GM23338 (cell line): ENCODE results near the gene MMAB. TPM values are rescaled to one million over a fixed set of nuclear protein-coding genes. Genes with fewer than 3 reads are reported as not detected.

Source experiments
- ATAC-seq: fragments of 200-7000 bp; cut with Tn5 transposase; 3 replicates; pipeline ENCODE4 v1.9.1; 2020
- DNase-seq: peaks from one replicate; pipeline ENCODE4 v3.0.0-alpha.2; 2015; ENCODE audit warnings: low spot score
- H2AFZ ChIP-seq: fragments of 200-600 bp; sonication (generic); 2 replicates; pipeline ENCODE4 v1.8.0; 2016; ENCODE audit warnings: antibody characterized with exemption, mild to moderate bottlenecking, moderate library complexity
- H3F3A ChIP-seq: fragments of 200-600 bp; sonication (generic); replicated peaks from 2 replicates; pipeline ENCODE4 v1.8.0; 2017; ENCODE audit warnings: antibody characterized with exemption, mixed run types, low read depth
- H3K27ac ChIP-seq: fragments of 200-600 bp; sonication (generic); 2 replicates; pipeline ENCODE4 v1.6.1; 2016; ENCODE audit warnings: low read depth
- H3K27me3 ChIP-seq: fragments of 200-600 bp; sonication (generic); 2 replicates; pipeline ENCODE4 v1.8.0; 2016; ENCODE audit warnings: mild to moderate bottlenecking, mixed run types, moderate library complexity; ENCODE audit not compliant: insufficient read depth
- H3K36me3 ChIP-seq: fragments of 200-600 bp; sonication (generic); 2 replicates; pipeline ENCODE4 v1.8.0; 2016; ENCODE audit warnings: mild to moderate bottlenecking; ENCODE audit not compliant: insufficient read depth
- H3K4me1 ChIP-seq: fragments of 200-600 bp; sonication (generic); 2 replicates; pipeline ENCODE4 v1.8.0; 2016; ENCODE audit warnings: mild to moderate bottlenecking, moderate library complexity; ENCODE audit not compliant: insufficient read depth
- H3K4me2 ChIP-seq: fragments of 200-600 bp; sonication (generic); 2 replicates; pipeline ENCODE4 v1.7.1; 2017; ENCODE audit warnings: mixed run types
- H3K4me3 ChIP-seq: fragments of 200-600 bp; sonication (generic); 2 replicates; pipeline ENCODE4 v1.6.1; 2016; ENCODE audit warnings: mixed run types
- H3K79me2 ChIP-seq: fragments of 200-600 bp; sonication (generic); replicated peaks from 2 replicates; pipeline ENCODE4 v1.8.0; 2017; ENCODE audit warnings: mild to moderate bottlenecking; ENCODE audit not compliant: insufficient read depth
- H3K9me2 ChIP-seq: fragments of 200-600 bp; sonication (generic); 2 replicates; pipeline ENCODE4 v1.8.0; 2017; ENCODE audit not compliant: insufficient read depth
- H4K20me1 ChIP-seq: fragments of 200-600 bp; sonication (generic); replicated peaks from 2 replicates; pipeline ENCODE4 v1.8.0; 2017; ENCODE audit warnings: mild to moderate bottlenecking; ENCODE audit not compliant: insufficient read depth
- H3K27ac Mint-ChIP-seq: 2 replicates; pipeline ENCODE4 v1.8.0; 2020; ENCODE audit warnings: inconsistent platforms, mild to moderate bottlenecking, moderate library complexity, mixed read lengths
- H3K27me3 Mint-ChIP-seq: 3 replicates; pipeline ENCODE4 v1.8.0; 2022; ENCODE audit warnings: low read depth, mild to moderate bottlenecking, moderate library complexity, mixed read lengths, inconsistent platforms; ENCODE audit not compliant: insufficient read depth, poor library complexity
- H3K36me3 Mint-ChIP-seq: 3 replicates; pipeline ENCODE4 v1.8.0; 2021; ENCODE audit warnings: low read depth, mild to moderate bottlenecking, inconsistent platforms, moderate library complexity, mixed read lengths
- H3K4me1 Mint-ChIP-seq: 3 replicates; pipeline ENCODE4 v1.8.0; 2020; ENCODE audit warnings: mild to moderate bottlenecking, inconsistent platforms, mixed read lengths
- H3K4me3 Mint-ChIP-seq: 3 replicates; pipeline ENCODE4 v1.8.0; 2021; ENCODE audit warnings: moderate library complexity, mild to moderate bottlenecking, inconsistent platforms, mixed read lengths
- H3K9me3 Mint-ChIP-seq: 3 replicates; pipeline ENCODE4 v1.8.0; 2020; ENCODE audit warnings: moderate library complexity, mild to moderate bottlenecking, inconsistent platforms, mixed read lengths
- CREB1 ChIP-seq: fragments of 250-450 bp; sonication (Bioruptor Pico); IDR thresholded peaks from 2 replicates; pipeline ENCODE4 v1.5.0; 2020; ENCODE audit warnings: low read depth, mild to moderate bottlenecking, moderate library complexity
- EZH2 ChIP-seq: fragments of 200-600 bp; sonication (generic); IDR thresholded peaks from one replicate; pipeline ENCODE4 v1.8.0; 2017; ENCODE audit warnings: antibody characterized with exemption, mild to moderate bottlenecking, low read depth; ENCODE audit not compliant: unreplicated experiment
- EZH2phosphoT487 ChIP-seq: fragments of 200-600 bp; sonication (generic); IDR thresholded peaks from one replicate; pipeline ENCODE4 v1.8.1; 2018; ENCODE audit warnings: antibody characterized with exemption; ENCODE audit not compliant: unreplicated experiment
- JUNB ChIP-seq: IDR thresholded peaks from one replicate; pipeline ENCODE4 v1.6.1; 2016; ENCODE audit warnings: antibody characterized with exemption; ENCODE audit not compliant: unreplicated experiment
- NANOG ChIP-seq: IDR thresholded peaks from 2 replicates; pipeline ENCODE4 v1.6.1; 2016; ENCODE audit warnings: antibody characterized with exemption, borderline replicate concordance
- POLR2AphosphoS5 ChIP-seq: IDR thresholded peaks from 2 replicates; pipeline ENCODE4 v1.6.1; 2016; ENCODE audit warnings: antibody characterized with exemption, low read depth
- STAT1 ChIP-seq: IDR thresholded peaks from one replicate; pipeline ENCODE4 v1.6.1; 2016; ENCODE audit warnings: antibody characterized with exemption; ENCODE audit not compliant: unreplicated experiment
- ZNF114 ChIP-seq: fragments of 250-450 bp; sonication (Bioruptor Pico); IDR thresholded peaks from 2 replicates; pipeline ENCODE4 v1.5.0; 2020; ENCODE audit warnings: mild to moderate bottlenecking, moderate library complexity
- polyA plus RNA-seq: library from polyadenylated mRNA; unstranded; fragments of >200 nt; fragmentation: Nextera tagmentation; extraction: Ambion mirVana; gene quantifications from 2 replicates; pipeline ENCODE4 v1.2.1, GENCODE V29; 2016
- total RNA-seq: library from RNA; depleted of rRNA; stranded (reverse); fragments of >200 nt; shearing (Covaris generic); gene quantifications from 2 replicates; pipeline ENCODE4 v1.2.3, GENCODE V29; 2014
- TF ChIP-seq, protein P1 (sequence below): fragments of 250-450 bp; sonication (Bioruptor Pico); IDR thresholded peaks from 2 replicates; pipeline ENCODE4 v1.5.0; 2020; ENCODE audit warnings: mild to moderate bottlenecking, moderate library complexity
- TF ChIP-seq, protein P2 (sequence below): IDR thresholded peaks from 2 replicates; pipeline ENCODE4 v1.6.1; 2016; ENCODE audit warnings: antibody characterized with exemption

Gene MMAB
- total and polyA plus RNA-seq, 2 experiments from 2014 or later = 24.7 to 38.5 TPM

DNA sequence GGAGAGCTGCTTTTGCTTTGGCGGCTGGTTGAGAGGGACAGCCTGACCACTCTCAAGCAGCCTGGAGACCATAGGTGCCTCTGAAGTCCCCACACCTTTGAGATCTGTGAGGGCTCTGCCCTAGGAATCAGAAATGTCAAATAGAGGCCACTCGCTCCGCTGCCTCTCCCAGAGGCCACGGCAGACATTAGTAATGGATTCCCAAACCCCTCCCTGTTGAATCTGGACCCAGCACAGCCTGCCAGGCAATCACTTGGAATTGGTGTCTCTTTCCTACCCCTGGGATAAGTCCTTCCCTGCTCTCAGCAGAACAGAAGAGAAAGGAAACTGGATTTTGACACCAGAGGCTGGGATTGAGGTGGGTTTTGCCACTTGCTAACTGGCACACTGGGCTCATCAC, 25.0 kb downstream of the MMAB start (continued):
- TF ChIP-seq, protein P1, sequence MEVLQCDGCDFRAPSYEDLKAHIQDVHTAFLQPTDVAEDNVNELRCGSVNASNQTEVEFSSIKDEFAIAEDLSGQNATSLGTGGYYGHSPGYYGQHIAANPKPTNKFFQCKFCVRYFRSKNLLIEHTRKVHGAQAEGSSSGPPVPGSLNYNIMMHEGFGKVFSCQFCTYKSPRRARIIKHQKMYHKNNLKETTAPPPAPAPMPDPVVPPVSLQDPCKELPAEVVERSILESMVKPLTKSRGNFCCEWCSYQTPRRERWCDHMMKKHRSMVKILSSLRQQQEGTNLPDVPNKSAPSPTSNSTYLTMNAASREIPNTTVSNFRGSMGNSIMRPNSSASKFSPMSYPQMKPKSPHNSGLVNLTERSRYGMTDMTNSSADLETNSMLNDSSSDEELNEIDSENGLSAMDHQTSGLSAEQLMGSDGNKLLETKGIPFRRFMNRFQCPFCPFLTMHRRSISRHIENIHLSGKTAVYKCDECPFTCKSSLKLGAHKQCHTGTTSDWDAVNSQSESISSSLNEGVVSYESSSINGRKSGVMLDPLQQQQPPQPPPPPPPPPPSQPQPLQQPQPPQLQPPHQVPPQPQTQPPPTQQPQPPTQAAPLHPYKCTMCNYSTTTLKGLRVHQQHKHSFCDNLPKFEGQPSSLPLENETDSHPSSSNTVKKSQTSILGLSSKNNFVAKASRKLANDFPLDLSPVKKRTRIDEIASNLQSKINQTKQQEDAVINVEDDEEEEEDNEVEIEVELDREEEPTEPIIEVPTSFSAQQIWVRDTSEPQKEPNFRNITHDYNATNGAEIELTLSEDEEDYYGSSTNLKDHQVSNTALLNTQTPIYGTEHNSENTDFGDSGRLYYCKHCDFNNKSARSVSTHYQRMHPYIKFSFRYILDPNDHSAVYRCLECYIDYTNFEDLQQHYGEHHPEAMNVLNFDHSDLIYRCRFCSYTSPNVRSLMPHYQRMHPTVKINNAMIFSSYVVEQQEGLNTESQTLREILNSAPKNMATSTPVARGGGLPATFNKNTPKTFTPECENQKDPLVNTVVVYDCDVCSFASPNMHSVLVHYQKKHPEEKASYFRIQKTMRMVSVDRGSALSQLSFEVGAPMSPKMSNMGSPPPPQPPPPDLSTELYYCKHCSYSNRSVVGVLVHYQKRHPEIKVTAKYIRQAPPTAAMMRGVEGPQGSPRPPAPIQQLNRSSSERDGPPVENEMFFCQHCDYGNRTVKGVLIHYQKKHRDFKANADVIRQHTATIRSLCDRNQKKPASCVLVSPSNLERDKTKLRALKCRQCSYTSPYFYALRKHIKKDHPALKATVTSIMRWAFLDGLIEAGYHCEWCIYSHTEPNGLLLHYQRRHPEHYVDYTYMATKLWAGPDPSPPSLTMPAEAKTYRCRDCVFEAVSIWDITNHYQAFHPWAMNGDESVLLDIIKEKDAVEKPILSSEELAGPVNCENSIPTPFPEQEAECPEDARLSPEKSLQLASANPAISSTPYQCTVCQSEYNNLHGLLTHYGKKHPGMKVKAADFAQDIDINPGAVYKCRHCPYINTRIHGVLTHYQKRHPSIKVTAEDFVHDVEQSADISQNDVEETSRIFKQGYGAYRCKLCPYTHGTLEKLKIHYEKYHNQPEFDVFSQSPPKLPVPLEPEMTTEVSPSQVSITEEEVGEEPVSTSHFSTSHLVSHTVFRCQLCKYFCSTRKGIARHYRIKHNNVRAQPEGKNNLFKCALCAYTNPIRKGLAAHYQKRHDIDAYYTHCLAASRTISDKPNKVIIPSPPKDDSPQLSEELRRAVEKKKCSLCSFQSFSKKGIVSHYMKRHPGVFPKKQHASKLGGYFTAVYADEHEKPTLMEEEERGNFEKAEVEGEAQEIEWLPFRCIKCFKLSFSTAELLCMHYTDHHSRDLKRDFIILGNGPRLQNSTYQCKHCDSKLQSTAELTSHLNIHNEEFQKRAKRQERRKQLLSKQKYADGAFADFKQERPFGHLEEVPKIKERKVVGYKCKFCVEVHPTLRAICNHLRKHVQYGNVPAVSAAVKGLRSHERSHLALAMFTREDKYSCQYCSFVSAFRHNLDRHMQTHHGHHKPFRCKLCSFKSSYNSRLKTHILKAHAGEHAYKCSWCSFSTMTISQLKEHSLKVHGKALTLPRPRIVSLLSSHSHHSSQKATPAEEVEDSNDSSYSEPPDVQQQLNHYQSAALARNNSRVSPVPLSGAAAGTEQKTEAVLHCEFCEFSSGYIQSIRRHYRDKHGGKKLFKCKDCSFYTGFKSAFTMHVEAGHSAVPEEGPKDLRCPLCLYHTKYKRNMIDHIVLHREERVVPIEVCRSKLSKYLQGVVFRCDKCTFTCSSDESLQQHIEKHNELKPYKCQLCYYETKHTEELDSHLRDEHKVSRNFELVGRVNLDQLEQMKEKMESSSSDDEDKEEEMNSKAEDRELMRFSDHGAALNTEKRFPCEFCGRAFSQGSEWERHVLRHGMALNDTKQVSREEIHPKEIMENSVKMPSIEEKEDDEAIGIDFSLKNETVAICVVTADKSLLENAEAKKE = no peak
- TF ChIP-seq CREB1 (CRISPR knock-in tag) (no peak), JUNB (no peak), EZH2 (no peak), STAT1 (no peak)

GRCh38 chr12:109547286-109547685, 26.0 kb downstream of the MMAB start:
- DNase-seq (no peak), ATAC-seq (no peak)
- Histone ChIP-seq H3K27me3 (no peaks in the 10 kb centered on the region), H3K27ac (no peak overlapping the region), H3K4me3 (no peak overlapping the region), H3K79me2 (no peaks in the 10 kb centered on the region), H3K4me2 (no peak overlapping the region), H3K36me3 (no peaks in the 10 kb centered on the region), H3K4me1 (no peaks in the 10 kb centered on the region), H3K9me2 (no peaks in the 10 kb centered on the region), H2AFZ (no peak overlapping the region), H3F3A (no peaks in the 10 kb centered on the region), H4K20me1 (no peaks in the 10 kb centered on the region)
- Mint-ChIP-seq H3K4me3 (no peak overlapping the region), H3K9me3 (no peaks in the 10 kb centered on the region), H3K36me3 (no peaks in the 10 kb centered on the region), H3K27ac (no peak overlapping the region), H3K4me1 (no peaks in the 10 kb centered on the region; the same call in 2 of the 3 replicates), H3K27me3 (peaks cover 7% of the 10 kb centered on the region)
- TF ChIP-seq, protein P1 = no peak
- TF ChIP-seq, protein P2, sequence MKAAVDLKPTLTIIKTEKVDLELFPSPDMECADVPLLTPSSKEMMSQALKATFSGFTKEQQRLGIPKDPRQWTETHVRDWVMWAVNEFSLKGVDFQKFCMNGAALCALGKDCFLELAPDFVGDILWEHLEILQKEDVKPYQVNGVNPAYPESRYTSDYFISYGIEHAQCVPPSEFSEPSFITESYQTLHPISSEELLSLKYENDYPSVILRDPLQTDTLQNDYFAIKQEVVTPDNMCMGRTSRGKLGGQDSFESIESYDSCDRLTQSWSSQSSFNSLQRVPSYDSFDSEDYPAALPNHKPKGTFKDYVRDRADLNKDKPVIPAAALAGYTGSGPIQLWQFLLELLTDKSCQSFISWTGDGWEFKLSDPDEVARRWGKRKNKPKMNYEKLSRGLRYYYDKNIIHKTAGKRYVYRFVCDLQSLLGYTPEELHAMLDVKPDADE = no peak
- TF ChIP-seq NANOG (no peak), ZNF114 (no peak), JUNB (no peak), STAT1 (no peak), EZH2phosphoT487 (no peak), POLR2AphosphoS5 (no peak), EZH2 (no peak)
